HepG2 (cell line): Measurements from ENCODE around the gene MTA3. TPM values are rescaled to one million over a fixed set of nuclear protein-coding genes. Genes with fewer than 3 reads are reported as not detected.

Source experiments
- ATAC-seq: fragments of 200-7000 bp; cut with Tn5 transposase; 3 replicates; pipeline ENCODE4 v1.9.1; 2020; ENCODE audit warnings: mild to moderate bottlenecking, moderate library complexity
- BruUV-seq: library from RNA; stranded (reverse); fragments of 400-500 nt; replicated peaks from 2 replicates; lab custom pipeline; 2021; lab: Mats Ljungman, UMichigan
- CTCF ChIA-PET: fragments of 300-600 bp; formaldehyde crosslinking; extraction: SDS; loops from one replicate; lab custom pipeline; 2021; ENCODE audit warnings: low total read pairs, inconsistent platforms, low intra/inter-chr PET ratio; lab: Yijun Ruan, JAX
- POLR2A ChIA-PET: fragments of 350-600 bp; sonication (Branson Sonifier 250); formaldehyde crosslinking; loops from one replicate; lab custom pipeline; 2020; ENCODE audit warnings: antibody characterized with exemption, inconsistent platforms; lab: Yijun Ruan, JAX
- DNase-seq: peaks from one replicate; pipeline ENCODE4 v3.0.0-alpha.2; 2015; ENCODE audit warnings: low spot score
- FAIRE-seq: peaks from 3 replicates; lab custom pipeline; 2011; peaks lifted over from hg19 to GRCh38; lab: Jason Lieb, UNC
- H2AFZ ChIP-seq: one replicate; pipeline ENCODE4 v1.6.1; 2011; ENCODE audit warnings: low read length, inconsistent platforms
- H3K27ac ChIP-seq: fragments of 300-600 bp; 3 replicates; pipeline ENCODE4 v1.8.0; 2011; ENCODE audit warnings: mixed run types, mild to moderate bottlenecking, mixed read lengths, low read length, inconsistent platforms; ENCODE audit not compliant: insufficient read depth; ENCODE audit errors: extremely low read length
- H3K27me3 ChIP-seq, 2 experiments: fragments of 200-600 bp in 1 of 2; 2 replicates in 1 of 2; 3 replicates in 1 of 2; pipeline versions ENCODE4 v1.6.0 to v1.8.0; 2011; ENCODE audit warnings: low read length in 2 of 2, mild to moderate bottlenecking in 2 of 2, moderate library complexity in 2 of 2, inconsistent platforms in 1 of 2; ENCODE audit not compliant: insufficient read depth in 2 of 2, control insufficient read depth in 1 of 2
- H3K36me3 ChIP-seq, 2 experiments: fragments of 200-600 bp in 1 of 2; replicated peaks in 1 of 2; 2 replicates in 1 of 2; 3 replicates in 1 of 2; pipeline versions ENCODE4 v1.5.1 to v1.8.0; 2011; ENCODE audit warnings: low read length in 2 of 2, inconsistent platforms in 1 of 2; ENCODE audit not compliant: insufficient read depth in 2 of 2, control insufficient read depth in 1 of 2
- H3K4me1 ChIP-seq: 2 replicates; pipeline ENCODE4 v1.5.1; 2012; ENCODE audit warnings: low read length, inconsistent platforms; ENCODE audit not compliant: insufficient read depth
- H3K4me2 ChIP-seq: 2 replicates; pipeline ENCODE4 v1.6.0; 2011; ENCODE audit warnings: low read depth, low read length, inconsistent platforms
- H3K4me3 ChIP-seq, 3 experiments: fragments of 200-600 bp in 1 of 3; sonication (generic), shearing (Covaris generic) in 1 of 3; replicated peaks in 1 of 3; 2 replicates each; pipeline ENCODE4 v1.5.1; 2011 to 2016; ENCODE audit warnings: low read length in 3 of 3, inconsistent platforms in 2 of 3, low read depth in 2 of 3, mild to moderate bottlenecking in 2 of 3, control low read depth in 1 of 3, mixed read lengths in 1 of 3; ENCODE audit not compliant: insufficient read depth in 1 of 3
- H3K79me2 ChIP-seq: one replicate; pipeline ENCODE4 v1.6.1; 2011; ENCODE audit warnings: low read length, inconsistent platforms; ENCODE audit not compliant: insufficient read depth
- H3K9ac ChIP-seq: 2 replicates; pipeline ENCODE4 v1.6.0; 2011; ENCODE audit warnings: mild to moderate bottlenecking, low read depth, low read length, inconsistent platforms; ENCODE audit not compliant: insufficient read depth
- H3K9me3 ChIP-seq: 2 replicates; pipeline ENCODE4 v1.5.1; 2012; ENCODE audit warnings: mild to moderate bottlenecking, low read length
- H4K20me1 ChIP-seq: 2 replicates; pipeline ENCODE4 v1.6.0; 2011; ENCODE audit warnings: inconsistent platforms, mild to moderate bottlenecking, low read length, moderate library complexity; ENCODE audit not compliant: insufficient read depth
- CBX1 ChIP-seq: IDR thresholded peaks from one replicate; pipeline ENCODE4 v1.6.1; 2016; ENCODE audit warnings: antibody characterized with exemption, low read depth
- TCF7 ChIP-seq: sonication (generic); IDR thresholded peaks from 2 replicates; pipeline ENCODE4 v1.6.1; 2016; ENCODE audit warnings: antibody characterized with exemption, low read depth
- WGBS: methylation state at CpG from one replicate; pipeline ENCODE4 v1.1.6; 2017; ENCODE audit warnings: low lambda C conversion rate; 5-methylcytosine and 5-hydroxymethylcytosine counted together
- in situ Hi-C: cut with HindIII; loops from 2 replicates; pipeline ENCODE4 v1.10.0; 2017; ENCODE audit warnings: low pct_unique_long_range_greater_than_20kb; ENCODE audit not compliant: extremely low pct_ligation_motif_present
- intact Hi-C: fragments of 100-400 bp; cut with micrococcal nuclease; formaldehyde crosslinking; loops from one replicate; pipeline ENCODE4 v1.10.0; 2022; ENCODE audit not compliant: unreplicated experiment
- polyA plus RNA-seq, 8 experiments: library from polyadenylated mRNA; depleted of rRNA in 3 of 8; stranded (reverse) in 7 of 8; unstranded in 1 of 8; fragments of >200 nt; fragmentation: Illumina TruSeq in 4 of 8; extraction: Trizol in 4 of 8; gene quantifications; 2 replicates each; pipeline versions ENCODE4 v1.2.1 to v1.2.3, GENCODE V29; 2011 to 2016; ENCODE audit warnings: low read depth in 4 of 8, missing spikeins in 1 of 8, mixed read lengths in 1 of 8; ENCODE audit not compliant: insufficient read depth in 1 of 8
- total RNA-seq, 5 experiments: library from RNA; depleted of rRNA; stranded (reverse); fragments of >200 nt; fragmentation: Illumina TruSeq; extraction: Trizol; gene quantifications; 2 replicates each; pipeline ENCODE4 v1.2.3, GENCODE V29; 2016; ENCODE audit warnings: low read depth in 1 of 5
- TF ChIP-seq, protein P1 (sequence below): IDR thresholded peaks from 2 replicates; pipeline ENCODE4 v1.6.1; 2018; ENCODE audit warnings: missing genetic modification reagents, mild to moderate bottlenecking, missing compliant biosample characterization
- TF ChIP-seq, protein P2 (sequence below): sonication (generic); formaldehyde crosslinking; IDR thresholded peaks from 2 replicates; pipeline ENCODE4 v1.5.1; 2020; ENCODE audit warnings: missing genetic modification reagents, mild to moderate bottlenecking, borderline replicate concordance

The MTA3 gene
- total and polyA plus RNA-seq, 2 of the 13 experiments (the other 11 are each of a cell fraction or from before 2014, with no cell fraction given), result 48.8 to 77.8 TPM

DNA sequence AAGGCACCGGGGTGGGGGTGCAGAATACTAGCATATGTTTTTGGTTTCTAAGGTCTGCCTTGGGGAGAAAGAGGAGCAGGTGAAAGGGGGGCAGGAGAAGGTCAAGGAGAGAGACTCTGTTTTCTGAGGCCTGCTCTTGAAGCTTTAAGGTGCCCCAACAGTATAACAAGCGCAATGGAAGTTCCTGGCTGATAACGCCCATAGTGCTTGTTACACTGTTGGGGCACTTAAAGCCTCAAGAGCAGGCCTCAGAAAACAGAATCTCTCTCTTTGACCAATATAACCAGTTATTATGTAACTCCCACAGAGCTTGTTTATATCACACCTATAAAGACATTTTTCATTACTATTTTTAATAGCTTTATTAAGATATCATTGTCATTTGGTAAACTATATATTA lies 179.0 kb downstream of the MTA3 start:
- 95% methylated on average over 3 of the region's 3 CpGs for WGBS
- no peak overlapping the region for H2AFZ ChIP-seq
- no peaks in the 10 kb centered on the region; a peak in 3 of 5 replicates for H3K36me3 ChIP-seq
- H3K27ac ChIP-seq, result no peak overlapping the region
- no peak overlapping the region for H3K9ac ChIP-seq
- TF ChIP-seq, protein P1, sequence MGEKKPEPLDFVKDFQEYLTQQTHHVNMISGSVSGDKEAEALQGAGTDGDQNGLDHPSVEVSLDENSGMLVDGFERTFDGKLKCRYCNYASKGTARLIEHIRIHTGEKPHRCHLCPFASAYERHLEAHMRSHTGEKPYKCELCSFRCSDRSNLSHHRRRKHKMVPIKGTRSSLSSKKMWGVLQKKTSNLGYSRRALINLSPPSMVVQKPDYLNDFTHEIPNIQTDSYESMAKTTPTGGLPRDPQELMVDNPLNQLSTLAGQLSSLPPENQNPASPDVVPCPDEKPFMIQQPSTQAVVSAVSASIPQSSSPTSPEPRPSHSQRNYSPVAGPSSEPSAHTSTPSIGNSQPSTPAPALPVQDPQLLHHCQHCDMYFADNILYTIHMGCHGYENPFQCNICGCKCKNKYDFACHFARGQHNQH (CRISPR knock-in tag), result no peak
- no peak for FAIRE-seq
- H3K79me2 ChIP-seq, result no peaks in the 10 kb centered on the region
- H3K27me3 ChIP-seq, result no peaks in the 10 kb centered on the region
- no peak for DNase-seq
- no peaks in the 10 kb centered on the region for H3K9me3 ChIP-seq
- ChIA-PET CTCF (no interaction called here), POLR2A (no interaction called here)
- H3K4me1 ChIP-seq, result no peaks in the 10 kb centered on the region
- H3K4me2 ChIP-seq, result no peak overlapping the region
- no TSS peak for BruUV-seq
- intact Hi-C loops, result no loop called here
- no peak for ATAC-seq
- no peak overlapping the region for H3K4me3 ChIP-seq
- no peaks in the 10 kb centered on the region for H4K20me1 ChIP-seq
- in situ Hi-C loops, result no loop called here

DNA sequence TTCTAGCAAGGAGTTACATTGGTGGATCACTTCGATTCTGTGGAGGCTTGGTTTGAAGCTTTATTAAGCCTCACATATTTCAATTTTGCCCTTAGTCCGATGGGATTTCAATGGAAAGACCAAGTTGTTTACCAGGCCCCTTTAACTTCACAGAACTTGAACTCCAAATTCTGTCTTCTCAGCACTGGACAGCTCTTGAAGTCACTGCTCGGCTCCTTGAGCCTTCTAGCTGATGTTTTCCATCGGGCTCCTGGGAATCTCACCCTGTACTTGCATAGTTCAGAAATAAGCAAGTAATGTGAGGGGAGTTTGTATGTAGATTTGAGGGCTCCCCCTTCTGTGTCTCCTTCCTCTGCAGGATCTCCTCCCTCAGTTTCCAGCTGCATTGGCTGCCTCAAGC lies 180.4 kb downstream of the MTA3 start:
- no peaks in the 10 kb centered on the region for H3K27me3 ChIP-seq
- WGBS, result 80% methylated on average over 4 of the region's 4 CpGs
- H2AFZ ChIP-seq, result no peak overlapping the region
- DNase-seq (no peak), ATAC-seq (no peak), FAIRE-seq (no peak)
- no peaks in the 10 kb centered on the region for H3K4me1 ChIP-seq
- H3K79me2 ChIP-seq, result no peaks in the 10 kb centered on the region
- intact Hi-C loops, result no loop called here
- no peaks in the 10 kb centered on the region; a peak in 3 of 5 replicates for H3K36me3 ChIP-seq
- H3K9me3 ChIP-seq, result no peaks in the 10 kb centered on the region
- no peak overlapping the region for H3K4me2 ChIP-seq
- no peaks in the 10 kb centered on the region for H4K20me1 ChIP-seq
- CTCF ChIA-PET, result no interaction called here
- in situ Hi-C loops, result no loop called here
- H3K4me3 ChIP-seq, result no peak overlapping the region
- BruUV-seq, result no TSS peak
- no peak overlapping the region for H3K27ac ChIP-seq
- H3K9ac ChIP-seq, result no peak overlapping the region
- no peak for TF ChIP-seq CBX1
- no peak for TF ChIP-seq TCF7
- TF ChIP-seq, protein P2, sequence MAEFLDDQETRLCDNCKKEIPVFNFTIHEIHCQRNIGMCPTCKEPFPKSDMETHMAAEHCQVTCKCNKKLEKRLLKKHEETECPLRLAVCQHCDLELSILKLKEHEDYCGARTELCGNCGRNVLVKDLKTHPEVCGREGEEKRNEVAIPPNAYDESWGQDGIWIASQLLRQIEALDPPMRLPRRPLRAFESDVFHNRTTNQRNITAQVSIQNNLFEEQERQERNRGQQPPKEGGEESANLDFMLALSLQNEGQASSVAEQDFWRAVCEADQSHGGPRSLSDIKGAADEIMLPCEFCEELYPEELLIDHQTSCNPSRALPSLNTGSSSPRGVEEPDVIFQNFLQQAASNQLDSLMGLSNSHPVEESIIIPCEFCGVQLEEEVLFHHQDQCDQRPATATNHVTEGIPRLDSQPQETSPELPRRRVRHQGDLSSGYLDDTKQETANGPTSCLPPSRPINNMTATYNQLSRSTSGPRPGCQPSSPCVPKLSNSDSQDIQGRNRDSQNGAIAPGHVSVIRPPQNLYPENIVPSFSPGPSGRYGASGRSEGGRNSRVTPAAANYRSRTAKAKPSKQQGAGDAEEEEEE (CRISPR knock-in tag), result no peak
- TF ChIP-seq, all 625 proteins: peak for 0
- POLR2A ChIA-PET, result no interaction called here
